ENCODE measurements around the gene LIMS3.
"Not testable (repeated sequence)": the region's sequence is repeated elsewhere in the genome, so short reads cannot be mapped to it uniquely, and the experiment has no call there.

- not testable (repeated sequence) for TF ChIP-seq CTCF (IDR thresholded peaks at IDR 0.05; ENCODE audit: insufficient read depth, low read length); POLR2AphosphoS5 (IDR thresholded peaks at IDR 0.05; ENCODE audit: low read depth)
Measured at GRCh38 chr2:109929222-109929621, 30.7 kb downstream of the LIMS3 start.
